GM15510 (cell line): Measurements from ENCODE around the gene SQSTM1.

Experiments
- POLR2A ChIP-seq: IDR thresholded peaks from 3 replicates; pipeline ENCODE4 v1.6.1; 2011; ENCODE audit warnings: borderline replicate concordance; ENCODE audit not compliant: insufficient read length; ENCODE audit errors: extremely low read depth

Gene SQSTM1

DNA sequence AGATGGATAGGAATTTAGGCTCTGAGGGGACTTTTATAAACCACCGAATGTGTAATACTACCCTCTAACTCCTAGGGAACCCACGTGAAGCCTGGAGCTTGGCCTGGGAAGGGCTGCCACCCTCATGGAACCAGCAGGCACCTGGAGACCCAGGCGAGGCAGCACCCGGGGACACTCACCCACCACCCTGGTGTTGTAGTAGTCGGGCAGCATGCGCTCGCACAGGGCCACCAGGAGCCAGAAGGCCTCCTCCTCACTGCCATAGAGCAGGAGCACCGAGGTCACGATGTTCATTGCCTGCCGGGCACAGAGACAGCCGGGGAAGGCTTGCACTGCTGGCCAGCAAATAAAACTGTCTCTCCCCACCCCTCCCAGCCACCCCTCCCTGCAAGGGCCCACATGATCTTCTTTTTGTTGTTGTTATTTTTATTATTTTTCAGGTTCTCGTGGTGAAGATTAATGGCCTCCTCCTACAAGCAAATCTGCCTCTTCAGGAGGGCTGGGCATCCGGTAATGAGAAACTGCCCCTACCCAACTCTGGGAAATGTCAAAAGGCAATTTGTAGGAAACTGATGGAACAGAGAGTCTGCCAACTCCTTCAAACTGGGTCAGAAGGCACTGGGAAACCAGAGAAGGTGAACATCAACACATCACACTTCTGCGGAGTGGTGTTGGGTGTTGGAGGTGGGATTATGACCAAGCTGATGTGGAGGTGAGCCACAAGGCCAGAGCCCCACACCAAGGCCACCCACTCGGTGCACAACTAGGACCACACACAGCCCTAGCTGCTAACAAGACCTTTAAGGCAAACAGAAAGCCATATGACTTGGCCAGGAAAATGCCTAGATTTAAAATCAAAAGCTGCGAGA, 55.3 kb downstream of the SQSTM1 start:
- no peak for TF ChIP-seq POLR2A

DNA sequence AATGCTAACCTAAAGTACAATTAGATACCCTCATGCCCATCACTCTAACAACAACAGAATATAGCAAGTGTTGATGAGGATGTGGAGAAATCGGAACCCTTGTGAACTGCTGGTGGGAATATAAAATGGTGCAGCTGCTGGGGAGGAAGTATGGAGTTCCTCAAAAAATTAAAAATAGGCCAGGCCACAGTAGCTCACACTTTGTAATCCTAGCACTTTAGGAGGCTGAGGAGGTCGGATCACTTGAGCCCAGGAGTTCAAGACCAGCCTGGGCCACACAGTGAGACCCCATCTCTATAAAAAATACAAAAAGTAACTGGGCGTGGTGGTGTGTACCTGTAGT, 55.9 kb downstream of the SQSTM1 start:
- no peak for TF ChIP-seq POLR2A

DNA sequence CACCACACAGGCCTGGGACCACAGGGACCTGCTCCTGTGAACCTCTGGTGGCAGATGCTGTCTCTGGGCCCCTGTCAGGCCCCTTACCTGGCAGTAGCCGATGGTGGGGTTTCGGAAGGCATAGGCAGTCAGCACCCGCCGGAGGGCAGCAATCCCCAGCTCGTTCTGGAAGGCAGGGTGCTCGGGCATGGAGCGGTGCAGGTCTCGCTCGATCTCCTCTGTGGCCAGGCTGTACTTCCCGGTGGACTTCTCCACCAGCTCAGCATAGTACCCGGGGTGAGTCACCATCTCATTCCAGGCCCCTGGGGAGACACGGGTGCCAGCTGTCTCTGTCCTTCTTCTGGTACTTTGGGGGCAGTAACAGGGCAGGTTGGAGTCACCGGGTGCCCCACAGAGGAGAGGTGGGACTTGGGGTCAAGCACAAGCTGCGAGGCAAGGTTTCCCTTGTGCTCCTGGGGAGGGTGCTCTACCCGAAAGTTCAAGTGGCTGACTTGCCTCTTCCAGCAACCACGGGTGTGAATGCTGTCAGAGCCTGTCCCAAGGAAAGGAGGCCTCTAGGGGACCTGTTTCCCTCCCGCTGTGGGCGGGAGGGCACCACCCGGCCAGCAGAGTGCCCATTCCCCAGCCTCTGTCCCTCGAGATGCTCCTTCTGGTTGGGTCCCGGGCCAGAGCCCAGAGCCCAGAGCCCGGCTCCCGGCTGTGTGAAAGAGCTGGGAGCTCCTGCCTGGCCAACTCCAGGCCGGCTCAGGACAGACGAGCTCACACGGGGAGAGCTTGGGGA, 57.7 kb downstream of the SQSTM1 start:
- no peak for TF ChIP-seq POLR2A

DNA sequence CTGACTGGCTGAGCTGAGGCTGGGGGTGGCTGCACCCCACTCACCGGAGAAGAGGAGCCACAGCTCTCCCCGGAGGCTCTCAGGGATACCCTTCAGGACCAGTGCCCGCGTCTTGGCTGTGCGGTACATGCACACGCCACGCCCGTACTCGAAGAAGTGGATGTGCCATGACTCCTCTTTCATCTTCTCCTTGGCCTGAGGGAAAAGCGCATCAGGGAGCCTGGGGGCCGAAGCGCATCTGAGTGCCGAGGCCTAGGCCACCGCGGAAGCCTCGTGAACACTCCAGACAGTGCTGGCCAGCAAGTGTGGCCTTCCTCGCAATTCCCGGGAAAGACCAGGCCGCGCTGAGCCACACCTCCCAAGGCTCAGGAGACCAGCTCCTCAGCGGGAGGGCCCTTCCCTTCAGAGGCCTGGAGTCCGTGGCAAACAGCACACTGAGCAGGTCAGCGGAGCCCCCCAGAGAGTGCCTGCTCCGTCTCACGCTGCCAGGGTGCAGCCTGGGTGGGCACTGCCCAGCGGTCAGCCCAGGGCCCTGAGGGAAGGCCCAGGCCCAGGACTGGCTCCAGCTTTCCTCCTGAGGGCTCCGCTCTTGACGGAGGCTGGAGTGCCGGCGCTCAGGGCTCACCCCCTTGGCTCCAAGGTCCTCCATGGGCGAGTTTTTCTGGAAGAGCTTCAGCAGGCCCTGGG, 58.4 kb downstream of the SQSTM1 start:
- no peak for TF ChIP-seq POLR2A

DNA sequence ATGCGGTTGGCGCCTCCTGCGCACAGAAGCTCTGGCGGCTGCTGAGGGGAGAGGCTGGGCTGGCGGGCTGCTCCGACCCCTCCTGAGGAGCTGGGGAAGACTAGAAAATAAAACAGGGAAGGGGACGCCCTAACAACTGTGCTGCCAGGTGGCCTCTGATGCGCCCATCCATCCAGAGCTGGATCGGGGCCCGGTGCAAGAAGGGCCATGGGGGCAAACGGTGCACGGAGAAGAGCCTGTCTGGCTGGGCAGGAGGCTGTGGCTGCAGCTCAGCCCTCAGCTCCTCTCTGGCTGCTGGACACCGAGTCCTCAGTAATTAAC, 58.9 kb downstream of the SQSTM1 start:
- TF ChIP-seq POLR2A, result no peak

DNA sequence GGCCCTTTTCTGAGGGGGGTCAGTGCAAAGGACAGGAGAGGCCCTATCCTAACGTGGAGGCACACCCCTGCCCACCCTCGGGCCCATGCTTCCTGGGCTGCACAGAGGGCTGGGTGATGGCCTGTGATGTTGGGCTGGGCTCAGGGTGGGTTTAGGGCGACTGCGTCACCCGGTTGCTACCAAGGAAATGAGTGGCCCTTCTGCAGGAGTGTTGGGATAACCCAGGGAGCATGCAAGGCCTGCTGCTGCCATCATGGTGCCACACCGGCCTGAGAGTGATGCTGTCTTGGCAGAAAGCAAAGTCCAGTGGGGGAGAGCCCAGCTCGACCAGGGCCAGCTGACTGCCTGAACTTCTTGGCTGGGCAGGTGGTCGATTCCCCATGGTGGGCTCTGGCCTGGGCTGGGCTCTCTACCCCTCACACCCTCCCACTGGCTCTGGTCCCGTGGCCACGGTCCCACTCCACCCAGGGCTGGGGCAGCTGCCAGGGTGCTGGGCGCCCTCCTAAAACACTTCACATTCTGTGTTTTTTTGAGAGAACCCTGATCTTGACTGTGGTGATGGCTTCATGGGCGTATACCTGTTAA, 59.5 kb downstream of the SQSTM1 start:
- TF ChIP-seq POLR2A, result no peak

DNA sequence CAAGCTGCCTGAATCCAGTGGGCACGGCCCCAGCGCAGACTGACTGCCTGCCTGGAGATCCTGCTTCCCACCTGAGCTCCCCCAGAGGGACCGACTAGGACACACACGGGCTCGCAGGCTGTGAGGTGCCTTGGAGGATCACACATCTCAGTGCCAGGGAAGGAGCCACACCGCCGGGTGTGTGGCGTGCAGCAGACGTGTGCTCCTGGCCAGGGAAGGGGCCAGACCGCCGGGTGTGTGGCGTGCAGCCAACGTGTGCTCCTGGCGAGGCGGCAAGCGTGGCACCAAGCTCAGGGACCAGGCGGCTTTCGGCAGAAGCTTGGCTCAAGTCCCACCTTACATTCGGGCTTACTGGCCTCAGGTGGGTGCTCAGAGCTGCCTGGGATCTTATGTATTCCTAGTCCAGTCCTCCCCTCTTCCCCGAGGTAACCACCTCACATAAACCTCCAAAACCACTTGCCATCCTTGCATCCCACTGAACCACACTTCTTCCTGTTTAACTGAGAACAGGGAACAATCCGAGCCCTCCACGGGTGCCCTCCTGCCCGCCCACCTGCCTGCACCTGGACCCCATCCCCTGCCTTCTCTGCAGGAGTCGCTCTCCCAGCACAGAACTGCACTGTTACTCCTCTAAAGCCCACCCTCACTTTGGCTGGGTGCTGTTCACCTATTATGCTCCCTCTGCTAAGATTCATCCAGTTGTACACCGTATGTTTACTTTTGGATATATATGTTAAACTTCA, 60.3 kb downstream of the SQSTM1 start:
- no peak for TF ChIP-seq POLR2A

DNA sequence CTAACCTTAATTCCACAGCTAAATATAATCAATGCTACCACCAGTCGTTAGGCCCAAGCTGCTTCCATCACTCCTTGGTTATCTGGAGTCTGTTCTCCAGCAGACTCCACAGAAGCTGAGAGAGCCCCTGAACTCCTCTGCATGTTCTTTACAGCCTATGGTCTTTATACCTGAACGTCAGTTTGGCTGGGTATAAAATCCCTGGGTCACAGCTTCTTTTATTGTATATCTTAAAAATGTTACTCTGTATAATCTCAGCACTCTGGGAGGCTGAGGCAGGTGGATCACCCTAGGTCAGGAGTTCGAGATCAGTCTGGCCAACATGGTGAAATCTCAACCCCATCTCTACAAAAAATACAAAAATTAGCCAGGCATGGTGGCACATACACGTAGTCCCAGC, 61.6 kb downstream of the SQSTM1 start:
- no peak for TF ChIP-seq POLR2A

DNA sequence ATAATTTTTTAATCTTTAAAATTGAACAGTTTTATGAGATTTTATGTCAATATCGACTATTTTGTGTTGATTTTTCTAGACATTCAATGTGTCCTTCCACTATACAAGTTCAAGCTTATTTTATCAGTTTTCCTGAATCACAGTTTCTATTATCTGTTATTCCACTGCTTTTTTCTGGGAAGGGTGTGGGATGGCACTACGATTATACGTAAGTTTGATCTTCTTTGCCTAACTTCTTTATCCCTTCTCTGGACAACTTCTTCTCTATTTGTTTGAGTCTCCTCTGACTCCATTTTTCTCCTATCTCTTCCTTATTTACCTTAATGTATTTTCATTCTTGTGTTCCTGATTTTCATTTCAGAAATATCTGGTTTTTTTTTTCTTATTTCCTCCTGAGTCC, 62.5 kb downstream of the SQSTM1 start:
- TF ChIP-seq POLR2A, result no peak

DNA sequence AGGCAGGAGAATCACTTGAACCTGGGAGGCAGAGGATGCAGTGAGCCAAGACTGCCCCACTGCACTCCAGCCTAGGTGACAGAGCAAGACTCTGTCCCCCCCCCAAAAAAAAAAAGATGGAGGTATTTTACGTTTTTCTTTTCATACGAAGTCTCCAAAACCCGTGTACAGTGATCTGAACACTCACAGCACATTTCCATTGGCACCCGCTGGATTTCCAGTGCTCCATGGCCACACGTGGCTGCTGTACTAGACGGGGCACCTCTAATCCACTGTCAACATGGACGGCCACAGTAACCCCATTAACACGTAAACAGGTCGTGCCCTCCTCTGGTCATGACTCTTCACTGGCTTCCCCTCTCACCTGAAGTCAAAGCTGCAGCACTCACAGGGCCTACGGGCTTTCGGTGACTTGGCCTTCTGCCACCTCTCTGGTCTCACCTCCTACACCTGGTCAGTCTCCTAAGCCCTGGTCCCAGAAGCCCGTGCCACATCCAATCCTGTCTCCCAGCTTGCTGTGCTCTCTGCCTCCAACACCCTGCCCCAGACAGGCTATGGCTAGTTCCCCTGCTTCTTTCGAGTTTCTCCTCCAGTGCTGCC, 64.9 kb downstream of the SQSTM1 start:
- TF ChIP-seq POLR2A, result no peak

DNA sequence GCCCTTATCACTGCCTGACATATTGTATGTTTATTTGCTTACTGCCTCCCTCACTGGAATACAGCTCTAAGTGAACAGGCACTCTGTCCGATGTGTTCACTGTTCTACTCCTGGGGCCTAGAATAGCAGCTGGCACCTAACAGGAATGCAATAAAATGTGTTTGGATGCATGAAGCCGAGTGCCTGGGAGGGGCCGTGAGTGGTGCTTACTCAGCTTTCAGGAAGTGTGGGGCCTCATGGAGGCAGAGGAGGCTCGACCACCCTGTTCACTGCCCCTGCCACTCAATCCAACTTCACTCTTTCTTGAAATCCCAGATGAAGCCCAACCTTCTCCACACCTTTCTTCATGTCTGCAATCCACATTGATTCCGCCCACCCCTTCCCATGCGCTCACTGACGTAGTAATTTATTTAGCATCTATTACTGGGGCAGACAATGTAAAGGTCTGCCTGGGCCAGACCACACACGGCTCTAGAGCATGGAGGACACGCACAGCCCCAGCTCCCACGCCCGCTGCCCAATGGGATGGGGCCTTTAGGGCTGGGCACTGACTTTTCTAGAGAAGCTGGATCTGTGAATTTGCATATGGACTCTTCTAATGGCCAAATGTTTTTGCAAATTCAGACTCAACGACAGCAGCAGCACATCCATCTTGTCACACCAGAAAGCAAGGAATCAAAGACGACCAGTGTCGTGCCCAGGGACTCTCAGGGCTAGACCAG, 65.6 kb downstream of the SQSTM1 start:
- TF ChIP-seq POLR2A, result no peak

DNA sequence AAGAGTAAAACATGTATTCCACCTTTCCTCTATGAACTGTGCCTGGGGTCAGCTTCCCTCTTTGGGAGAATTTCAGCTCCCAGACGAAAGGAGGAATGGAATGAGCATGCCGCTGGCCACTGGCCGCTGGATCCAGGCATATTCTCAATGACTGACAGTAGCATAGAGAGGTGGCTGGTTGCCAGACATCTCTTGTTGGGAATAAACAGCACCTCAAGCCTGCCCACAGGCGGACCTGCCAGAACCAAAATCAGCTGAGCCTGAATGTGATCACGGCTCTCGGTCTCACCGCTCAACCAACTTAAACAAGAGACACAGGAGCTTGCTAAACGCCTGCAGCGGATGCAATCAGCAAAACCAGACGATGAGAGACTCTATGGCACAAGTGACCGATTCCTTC, 66.4 kb downstream of the SQSTM1 start:
- no peak for TF ChIP-seq POLR2A
